Ishikawa (cell line): Measurements from ENCODE around the gene SDC4.

Source experiments
- CEBPB ChIP-seq: IDR thresholded peaks from 2 replicates; pipeline ENCODE4 v1.6.1; 2012
- EGR1 ChIP-seq: IDR thresholded peaks from 2 replicates; pipeline ENCODE4 v1.6.1; 2012
- EP300 ChIP-seq: IDR thresholded peaks from 2 replicates; pipeline ENCODE4 v1.6.1; 2012; ENCODE audit warnings: borderline replicate concordance
- FOXM1 ChIP-seq: IDR thresholded peaks from 2 replicates; pipeline ENCODE4 v1.6.1; 2012; ENCODE audit warnings: low read depth, borderline replicate concordance
- MAX ChIP-seq: IDR thresholded peaks from 2 replicates; pipeline ENCODE4 v1.6.1; 2012
- RAD21 ChIP-seq: IDR thresholded peaks from 2 replicates; pipeline ENCODE4 v1.6.1; 2012; ENCODE audit warnings: low read depth
- REST ChIP-seq: IDR thresholded peaks from 2 replicates; pipeline ENCODE4 v1.6.1; 2012; ENCODE audit warnings: low read depth, mild to moderate bottlenecking
- TAF1 ChIP-seq: IDR thresholded peaks from 2 replicates; pipeline ENCODE4 v1.6.1; 2012; ENCODE audit warnings: low read depth, mild to moderate bottlenecking
- TEAD4 ChIP-seq: IDR thresholded peaks from 2 replicates; pipeline ENCODE4 v1.6.1; 2012
- USF1 ChIP-seq: IDR thresholded peaks from 2 replicates; pipeline ENCODE4 v1.6.1; 2012
- ZBTB7A ChIP-seq: IDR thresholded peaks from 2 replicates; pipeline ENCODE4 v1.6.1; 2012; ENCODE audit warnings: low read depth

GRCh38 chr20:45361793-45362192 lies 13.6 kb upstream of the SDC4 start:
- TF ChIP-seq USF1: no peak
- TF ChIP-seq EP300: no peak
- TF ChIP-seq CEBPB: no peak
- TF ChIP-seq RAD21: no peak
- no peak for TF ChIP-seq MAX
- no peak for TF ChIP-seq ZBTB7A
- no peak for TF ChIP-seq TEAD4
- no peak for TF ChIP-seq TAF1
- no peak for TF ChIP-seq FOXM1
- no peak for TF ChIP-seq EGR1
- TF ChIP-seq REST: no peak
